H1 (cell line): Measurements from ENCODE around the gene DUSP10. TPM values are rescaled to one million over a fixed set of nuclear protein-coding genes. Genes with fewer than 3 reads are reported as not detected.

Source experiments
- EZH2 ChIP-seq: fragments of 200-600 bp; sonication (generic); IDR thresholded peaks from 2 replicates; pipeline ENCODE4 v1.7.1; 2012; ENCODE audit warnings: low read depth, mild to moderate bottlenecking, moderate library complexity, low read length, inconsistent platforms; ENCODE audit not compliant: severe bottlenecking
- FOSL1 ChIP-seq: IDR thresholded peaks from 2 replicates; pipeline ENCODE4 v1.6.1; 2011; ENCODE audit warnings: mild to moderate bottlenecking, low read depth, low read length, moderate library complexity; ENCODE audit not compliant: insufficient read depth
- NANOG ChIP-seq: IDR thresholded peaks from 2 replicates; pipeline ENCODE4 v1.6.1; 2011; ENCODE audit warnings: low read length, low read depth, mild to moderate bottlenecking, inconsistent platforms; ENCODE audit not compliant: insufficient read depth, poor library complexity, severe bottlenecking
- POU5F1 ChIP-seq: IDR thresholded peaks from 2 replicates; pipeline ENCODE4 v1.6.1; 2011; ENCODE audit warnings: low read depth, mild to moderate bottlenecking, low read length, moderate library complexity
- SIN3A ChIP-seq, 2 experiments: IDR thresholded peaks in 1 of 2; conservative IDR thresholded peaks in 1 of 2; 2 replicates each; pipeline ENCODE4 v1.6.1; 2011 to 2012; ENCODE audit warnings: low read length in 2 of 2, improper control_type of control experiment in 1 of 2, low read depth in 1 of 2, mild to moderate bottlenecking in 1 of 2
- SIRT6 ChIP-seq: IDR thresholded peaks from one replicate; pipeline ENCODE4 v1.7.1; 2012; ENCODE audit warnings: low read length, inconsistent platforms
- SRF ChIP-seq: IDR thresholded peaks from 2 replicates; pipeline ENCODE4 v1.6.1; 2011; ENCODE audit warnings: mild to moderate bottlenecking, low read depth, low read length, moderate library complexity
- TAF1 ChIP-seq: IDR thresholded peaks from 2 replicates; pipeline ENCODE4 v1.6.1; 2011; ENCODE audit warnings: mild to moderate bottlenecking, low read depth, low read length
- TEAD4 ChIP-seq: IDR thresholded peaks from 2 replicates; pipeline ENCODE4 v1.6.1; 2012; ENCODE audit warnings: low read depth, low read length, inconsistent platforms, mixed read lengths
- polyA plus RNA-seq, 7 experiments: library from polyadenylated mRNA; depleted of rRNA in 3 of 7; stranded (reverse) in 5 of 7; unstranded in 2 of 7; fragments of >200 nt in 5 of 7; fragments of 200-250 nt in 2 of 7; gene quantifications; 1 replicate in 5 of 7; 2 replicates in 1 of 7; 4 replicates in 1 of 7; pipeline versions ENCODE4 v1.2.1 to v1.2.3, GENCODE V29; 2011 to 2013; ENCODE audit warnings: missing spikeins in 2 of 7, mixed read lengths in 2 of 7
- total RNA-seq: library from RNA; stranded (reverse); fragmentation: NEBNext Ultra II Directional; extraction: Animal tissue kit (Norgen Biotek cat#: 25700); gene quantifications from 2 replicates; pipeline ENCODE4 v1.2.1, GENCODE V29; 2021
- TF ChIP-seq, protein P1 (sequence below): fragments of 300-600 bp; sonication (generic); IDR thresholded peaks from 2 replicates; pipeline ENCODE4 v1.7.1; 2012; ENCODE audit warnings: low read length, moderate library complexity, mild to moderate bottlenecking, inconsistent platforms; ENCODE audit not compliant: insufficient replicate concordance

DUSP10 gene
- total and polyA plus RNA-seq, 2 of the 8 experiments (the other 6 are each of a cell fraction or from before 2014, with no cell fraction given): 1.2 TPM

DNA sequence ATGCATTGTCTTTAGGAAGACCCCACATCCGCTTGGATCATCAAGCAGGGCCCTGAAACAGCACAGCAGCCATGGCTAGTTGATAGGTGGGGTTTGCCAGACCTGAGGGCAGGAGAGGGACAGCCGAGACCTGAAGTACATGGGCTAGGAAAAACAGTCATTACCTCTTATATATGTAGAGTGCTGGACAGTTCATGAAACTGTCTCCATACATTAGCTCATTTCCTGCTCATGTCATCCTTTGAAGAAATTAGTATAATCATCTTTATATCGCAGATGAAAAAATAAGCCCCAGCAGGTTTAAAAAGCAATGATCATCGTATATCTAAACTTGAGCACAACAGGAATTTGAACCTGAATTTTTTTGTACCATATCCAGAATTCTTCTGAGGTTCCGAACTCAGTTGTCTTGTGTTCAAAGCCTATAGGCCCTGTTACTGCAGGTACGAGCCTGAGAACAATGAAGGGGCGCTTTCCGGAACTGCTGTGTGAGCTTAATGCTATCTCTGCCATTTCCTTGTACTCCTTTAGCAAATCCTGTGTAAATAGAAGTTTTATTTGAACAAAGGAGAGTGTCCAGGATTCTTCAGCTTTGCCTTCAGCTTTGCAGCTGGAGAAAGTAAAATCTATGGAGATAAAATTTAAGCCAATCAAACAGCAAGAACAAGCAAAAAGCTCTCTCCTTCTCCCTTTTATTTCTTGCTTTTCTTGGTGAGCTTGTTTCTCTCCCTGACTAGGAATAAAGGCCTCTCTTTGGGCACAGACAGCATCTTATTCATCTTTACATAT lies 32.4 kb upstream of the DUSP10 start (continued):
- TF ChIP-seq, protein P1, sequence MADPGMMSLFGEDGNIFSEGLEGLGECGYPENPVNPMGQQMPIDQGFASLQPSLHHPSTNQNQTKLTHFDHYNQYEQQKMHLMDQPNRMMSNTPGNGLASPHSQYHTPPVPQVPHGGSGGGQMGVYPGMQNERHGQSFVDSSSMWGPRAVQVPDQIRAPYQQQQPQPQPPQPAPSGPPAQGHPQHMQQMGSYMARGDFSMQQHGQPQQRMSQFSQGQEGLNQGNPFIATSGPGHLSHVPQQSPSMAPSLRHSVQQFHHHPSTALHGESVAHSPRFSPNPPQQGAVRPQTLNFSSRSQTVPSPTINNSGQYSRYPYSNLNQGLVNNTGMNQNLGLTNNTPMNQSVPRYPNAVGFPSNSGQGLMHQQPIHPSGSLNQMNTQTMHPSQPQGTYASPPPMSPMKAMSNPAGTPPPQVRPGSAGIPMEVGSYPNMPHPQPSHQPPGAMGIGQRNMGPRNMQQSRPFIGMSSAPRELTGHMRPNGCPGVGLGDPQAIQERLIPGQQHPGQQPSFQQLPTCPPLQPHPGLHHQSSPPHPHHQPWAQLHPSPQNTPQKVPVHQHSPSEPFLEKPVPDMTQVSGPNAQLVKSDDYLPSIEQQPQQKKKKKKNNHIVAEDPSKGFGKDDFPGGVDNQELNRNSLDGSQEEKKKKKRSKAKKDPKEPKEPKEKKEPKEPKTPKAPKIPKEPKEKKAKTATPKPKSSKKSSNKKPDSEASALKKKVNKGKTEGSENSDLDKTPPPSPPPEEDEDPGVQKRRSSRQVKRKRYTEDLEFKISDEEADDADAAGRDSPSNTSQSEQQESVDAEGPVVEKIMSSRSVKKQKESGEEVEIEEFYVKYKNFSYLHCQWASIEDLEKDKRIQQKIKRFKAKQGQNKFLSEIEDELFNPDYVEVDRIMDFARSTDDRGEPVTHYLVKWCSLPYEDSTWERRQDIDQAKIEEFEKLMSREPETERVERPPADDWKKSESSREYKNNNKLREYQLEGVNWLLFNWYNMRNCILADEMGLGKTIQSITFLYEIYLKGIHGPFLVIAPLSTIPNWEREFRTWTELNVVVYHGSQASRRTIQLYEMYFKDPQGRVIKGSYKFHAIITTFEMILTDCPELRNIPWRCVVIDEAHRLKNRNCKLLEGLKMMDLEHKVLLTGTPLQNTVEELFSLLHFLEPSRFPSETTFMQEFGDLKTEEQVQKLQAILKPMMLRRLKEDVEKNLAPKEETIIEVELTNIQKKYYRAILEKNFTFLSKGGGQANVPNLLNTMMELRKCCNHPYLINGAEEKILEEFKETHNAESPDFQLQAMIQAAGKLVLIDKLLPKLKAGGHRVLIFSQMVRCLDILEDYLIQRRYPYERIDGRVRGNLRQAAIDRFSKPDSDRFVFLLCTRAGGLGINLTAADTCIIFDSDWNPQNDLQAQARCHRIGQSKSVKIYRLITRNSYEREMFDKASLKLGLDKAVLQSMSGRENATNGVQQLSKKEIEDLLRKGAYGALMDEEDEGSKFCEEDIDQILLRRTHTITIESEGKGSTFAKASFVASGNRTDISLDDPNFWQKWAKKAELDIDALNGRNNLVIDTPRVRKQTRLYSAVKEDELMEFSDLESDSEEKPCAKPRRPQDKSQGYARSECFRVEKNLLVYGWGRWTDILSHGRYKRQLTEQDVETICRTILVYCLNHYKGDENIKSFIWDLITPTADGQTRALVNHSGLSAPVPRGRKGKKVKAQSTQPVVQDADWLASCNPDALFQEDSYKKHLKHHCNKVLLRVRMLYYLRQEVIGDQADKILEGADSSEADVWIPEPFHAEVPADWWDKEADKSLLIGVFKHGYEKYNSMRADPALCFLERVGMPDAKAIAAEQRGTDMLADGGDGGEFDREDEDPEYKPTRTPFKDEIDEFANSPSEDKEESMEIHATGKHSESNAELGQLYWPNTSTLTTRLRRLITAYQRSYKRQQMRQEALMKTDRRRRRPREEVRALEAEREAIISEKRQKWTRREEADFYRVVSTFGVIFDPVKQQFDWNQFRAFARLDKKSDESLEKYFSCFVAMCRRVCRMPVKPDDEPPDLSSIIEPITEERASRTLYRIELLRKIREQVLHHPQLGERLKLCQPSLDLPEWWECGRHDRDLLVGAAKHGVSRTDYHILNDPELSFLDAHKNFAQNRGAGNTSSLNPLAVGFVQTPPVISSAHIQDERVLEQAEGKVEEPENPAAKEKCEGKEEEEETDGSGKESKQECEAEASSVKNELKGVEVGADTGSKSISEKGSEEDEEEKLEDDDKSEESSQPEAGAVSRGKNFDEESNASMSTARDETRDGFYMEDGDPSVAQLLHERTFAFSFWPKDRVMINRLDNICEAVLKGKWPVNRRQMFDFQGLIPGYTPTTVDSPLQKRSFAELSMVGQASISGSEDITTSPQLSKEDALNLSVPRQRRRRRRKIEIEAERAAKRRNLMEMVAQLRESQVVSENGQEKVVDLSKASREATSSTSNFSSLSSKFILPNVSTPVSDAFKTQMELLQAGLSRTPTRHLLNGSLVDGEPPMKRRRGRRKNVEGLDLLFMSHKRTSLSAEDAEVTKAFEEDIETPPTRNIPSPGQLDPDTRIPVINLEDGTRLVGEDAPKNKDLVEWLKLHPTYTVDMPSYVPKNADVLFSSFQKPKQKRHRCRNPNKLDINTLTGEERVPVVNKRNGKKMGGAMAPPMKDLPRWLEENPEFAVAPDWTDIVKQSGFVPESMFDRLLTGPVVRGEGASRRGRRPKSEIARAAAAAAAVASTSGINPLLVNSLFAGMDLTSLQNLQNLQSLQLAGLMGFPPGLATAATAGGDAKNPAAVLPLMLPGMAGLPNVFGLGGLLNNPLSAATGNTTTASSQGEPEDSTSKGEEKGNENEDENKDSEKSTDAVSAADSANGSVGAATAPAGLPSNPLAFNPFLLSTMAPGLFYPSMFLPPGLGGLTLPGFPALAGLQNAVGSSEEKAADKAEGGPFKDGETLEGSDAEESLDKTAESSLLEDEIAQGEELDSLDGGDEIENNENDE: no peak
- TF ChIP-seq FOSL1 (no peak), POU5F1 (no peak), SIRT6 (no peak), NANOG (no peak), SRF (no peak), TAF1 (no peak), SIN3A (conservative IDR thresholded peaks at IDR 0.05 in 1 of 2, IDR thresholded peaks at IDR 0.05 in 1 of 2; ENCODE audit: low read depth in 1 of 2, low read length in 2 of 2) (no peak), EZH2 (no peak), TEAD4 (no peak)
